Right lobe of liver (tissue), 6 donors: ENCODE measurements around the gene RAB11FIP3. TPM values are rescaled to one million over a fixed set of nuclear protein-coding genes. Genes with fewer than 3 reads are reported as not detected.
A peak's percentile ranks its signal among the peaks of the same experiment; 100 is the strongest.

Experiments
- ATAC-seq, 4 donors: fragments of 200-7000 bp; cut with Tn5 transposase; one replicate each; pipeline ENCODE4 v1.9.1; 2020; ENCODE audit warnings: mild to moderate bottlenecking in 4 of 4, moderate library complexity in 4 of 4
- DNase-seq, 3 donors: peaks; one replicate each; pipeline ENCODE4 v3.0.0-alpha.2; 2020
- H3K27ac ChIP-seq, 3 donors: fragments of 200-600 bp; one replicate each; pipeline ENCODE4 v1.8.0; 2022
- H3K27me3 ChIP-seq, 2 donors: fragments of 200-600 bp; one replicate each; pipeline ENCODE4 v1.8.0; 2022
- H3K36me3 ChIP-seq, 4 donors: fragments of 200-600 bp; sonication (generic) in 1 of 4; one replicate each; pipeline versions ENCODE4 v1.5.1 to v1.8.0; 2017 to 2022; ENCODE audit warnings: control low read depth in 1 of 4
- H3K4me1 ChIP-seq, 4 donors: fragments of 200-600 bp; sonication (generic) in 1 of 4; one replicate each; pipeline versions ENCODE4 v1.5.1 to v1.8.0; 2017 to 2022; ENCODE audit warnings: control low read depth in 1 of 4
- H3K4me3 ChIP-seq, 3 donors: fragments of 200-600 bp; one replicate each; pipeline ENCODE4 v1.8.0; 2022
- H3K9me3 ChIP-seq, 4 donors: fragments of 200-600 bp; sonication (generic) in 1 of 4; one replicate each; pipeline versions ENCODE4 v1.5.1 to v1.8.0; 2017 to 2022; ENCODE audit warnings: control low read depth in 1 of 4
- CTCF ChIP-seq, 4 donors: fragments of 200-600 bp in 3 of 4; fragments of 450-650 bp in 1 of 4; IDR thresholded peaks; one replicate each; pipeline versions ENCODE4 v1.5.1 to v1.8.0; 2016 to 2022; ENCODE audit warnings: antibody characterized with exemption in 4 of 4, mild to moderate bottlenecking in 2 of 4
- POLR2A ChIP-seq: fragments of 450-650 bp; IDR thresholded peaks from one replicate; pipeline ENCODE4 v1.6.1; 2017; ENCODE audit warnings: antibody characterized with exemption, mild to moderate bottlenecking
- WGBS: methylation state at CpG from one replicate; pipeline ENCODE4 v1.1.6; 2018; ENCODE audit warnings: low coverage, low lambda C conversion rate; ENCODE audit not compliant: insufficient coverage; ENCODE audit errors: missing lambda C conversion rate; 5-methylcytosine and 5-hydroxymethylcytosine counted together
- intact Hi-C, 2 donors: fragments of 100-400 bp; cut with DNase I; formaldehyde crosslinking; loops; one replicate each; pipeline versions ENCODE4 v1.11.2 to v1.14.1; 2022
- total RNA-seq, 6 experiments: library from RNA; depleted of rRNA in 2 of 6; stranded (reverse); fragments of >200 nt in 2 of 6; fragmentation: NEBNext Ultra II Directional in 3 of 6; extraction: Animal tissue kit (Norgen Biotek cat#: 25700) in 3 of 6; gene quantifications; one replicate each; pipeline versions ENCODE4 v1.1.0 to v1.2.4, GENCODE V29; 2016 to 2023
- donor health status: DM: no; HTN: yes; CAD: no.
- donor health status: DM: no; HTN: no; CAD: no.
- donor health status: DM: no; HTN: no; CAD: no.
- donor health status: DM: no; HTN: yes; CAD: no.
- donor health status: DM: no; HTN: yes; CAD: no.

The RAB11FIP3 gene
- total RNA-seq, 6 experiments from 2014 or later: 19.5 to 38.3 (median 25.5) TPM

GRCh38 chr16:400061-400591, 25.3 kb upstream of the RAB11FIP3 start:
- H3K4me1 ChIP-seq: peaks cover 0 to 27% (median 3%) of the 10 kb centered on the region in 4 donors
- intact Hi-C loops: no loop called here
- TF ChIP-seq CTCF (IDR thresholded peaks at IDR 0.05): no peak
- no peak for TF ChIP-seq POLR2A
- 80% methylated on average over 1 of the region's 10 CpGs for WGBS
- DNase-seq (no peak), ATAC-seq (no peak)
- H3K9me3 ChIP-seq: no peaks in the 10 kb centered on the region
- H3K27ac ChIP-seq: no peak overlapping the region
- H3K27me3 ChIP-seq: no peaks in the 10 kb centered on the region
- H3K36me3 ChIP-seq: no peaks in the 10 kb centered on the region
- no peak overlapping the region for H3K4me3 ChIP-seq

- Histone ChIP-seq H3K27ac (peak within 1 kb of the TSS; percentile 87 to 95 (median 87)), H3K4me1 (peaks cover 0 to 40% (median 8%) of the 10 kb centered on the region in 4 donors), H3K9me3 (no peaks in the 10 kb centered on the region), H3K36me3 (peaks cover 0 to 1% (median 0%) of the 10 kb centered on the region in 4 donors), H3K4me3 (peak within 1 kb of the TSS; percentile 65 to 85 (median 77)), H3K27me3 (no peaks in the 10 kb centered on the region)
- intact Hi-C loops: no loop called here
- ATAC-seq (peak; percentile 77 to 87 (median 82)), DNase-seq (peak; percentile 97 to 98 (median 98))
- 0% methylated on average over 25 of the region's 91 CpGs for WGBS
- TF ChIP-seq POLR2A (peak; percentile 77), CTCF (IDR thresholded peaks at IDR 0.05) (peak; percentile 21 to 48 (median 36))
Measured at GRCh38 chr16:401468-402348, 23.7 kb upstream of the RAB11FIP3 start, which contains the start of gene DECR2. Gene DECR2, plus strand, starts transcription at chr16:401885. Its CDS starts 79 bp downstream, at chr16:401964.

- peaks cover 0 to 15% (median 6%) of the 10 kb centered on the region in 4 donors for H3K36me3 ChIP-seq
- no peaks in the 10 kb centered on the region for H3K9me3 ChIP-seq
- no peaks in the 10 kb centered on the region for H3K27me3 ChIP-seq
- intact Hi-C loops: no loop called here
- H3K4me1 ChIP-seq: peaks cover 0 to 44% (median 9%) of the 10 kb centered on the region in 4 donors
- ATAC-seq: no peak
- peak overlapping the region in 1 of 3 donors; percentile 44 for H3K4me3 ChIP-seq
- 27% methylated on average over 2 of the region's 12 CpGs for WGBS
- DNase-seq: no peak
- H3K27ac ChIP-seq: peak overlapping the region; percentile 70 to 87 (median 78)
- TF ChIP-seq CTCF (IDR thresholded peaks at IDR 0.05) (no peak), POLR2A (no peak)
Measured at GRCh38 chr16:404971-405486, 20.4 kb upstream of the RAB11FIP3 start.

- Histone ChIP-seq H3K36me3 (peaks cover 0 to 21% (median 9%) of the 10 kb centered on the region in 4 donors), H3K27me3 (no peaks in the 10 kb centered on the region), H3K4me1 (peaks cover 0 to 41% (median 9%) of the 10 kb centered on the region in 4 donors), H3K9me3 (no peaks in the 10 kb centered on the region), H3K27ac (peak overlapping the region; percentile 70 to 87 (median 78)), H3K4me3 (peak overlapping the region; percentile 27 to 50 (median 44))
- 20% methylated on average over 9 of the region's 27 CpGs for WGBS
- peak; percentile 69 to 82 (median 76) for DNase-seq
- TF ChIP-seq POLR2A: peak; percentile 59
- TF ChIP-seq CTCF (IDR thresholded peaks at IDR 0.05): no peak
- intact Hi-C loops: no loop called here
- ATAC-seq: peak; percentile 44 to 72 (median 62)
Measured at GRCh38 chr16:405548-406506, 19.6 kb upstream of the RAB11FIP3 start.
